Measurements from ENCODE around the gene EXOC4. TPM values are rescaled to one million over a fixed set of nuclear protein-coding genes. Genes with fewer than 3 reads are reported as not detected.

Gene EXOC4
- total RNA-seq, 1 experiment from 2014 or later = 75.8 TPM

DNA sequence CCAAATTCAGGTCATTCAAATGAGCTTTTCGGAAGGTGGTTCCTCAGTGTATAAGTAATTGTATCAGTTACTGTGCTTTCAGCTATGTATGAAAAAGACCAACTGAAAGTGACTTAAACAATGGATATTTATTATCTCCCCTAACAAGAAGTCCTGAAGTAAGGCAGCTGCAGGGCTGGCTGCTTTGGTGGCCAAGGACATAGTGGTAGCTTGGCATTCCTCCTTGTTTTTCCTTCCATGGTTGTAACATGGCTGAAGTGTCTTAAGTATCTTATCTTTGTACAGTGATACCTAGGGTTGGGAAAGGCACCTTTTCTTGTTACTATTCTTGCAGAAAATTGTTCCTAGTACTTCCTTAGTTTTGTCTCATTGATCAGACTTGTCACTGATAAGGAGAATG lies 21.4 kb downstream of the EXOC4 start:
- H3K23ac ChIP-seq (ENCODE audit: insufficient read length, low read depth, low read length) = no peak overlapping the region
- no peak overlapping the region for H2BK15ac ChIP-seq (ENCODE audit: low read depth, low read length)
- DNase-seq = no peak
- H4K20me1 ChIP-seq (ENCODE audit: control insufficient read depth, insufficient read depth, insufficient read length) = no peaks in the 10 kb centered on the region
- no peak overlapping the region for H3K27ac ChIP-seq (ENCODE audit: insufficient read length, low read depth, low read length)
- H3K79me1 ChIP-seq (ENCODE audit: insufficient read depth, low read depth, low read length, poor library complexity, severe bottlenecking) = no peaks in the 10 kb centered on the region
- peak overlapping the region in 1 of 3 experiments; percentile 61; a peak in 1 of 7 replicates for H3K27ac Mint-ChIP-seq
- H2BK12ac ChIP-seq (ENCODE audit: insufficient read length, low read depth, low read length) = no peak overlapping the region
- no peak overlapping the region for H3K14ac ChIP-seq (ENCODE audit: insufficient read depth, low read length)
- no peak overlapping the region for H4K91ac ChIP-seq (ENCODE audit: insufficient read length, low read depth, low read length)
- H3K4me1 ChIP-seq (ENCODE audit: insufficient read depth, low read length) = no peaks in the 10 kb centered on the region
- no peaks in the 10 kb centered on the region for H3K23me2 ChIP-seq (ENCODE audit: insufficient read length, low read depth, low read length, poor library complexity, severe bottlenecking)
- no CpG with 5 or more reads among the region's 1 CpG for WGBS (ENCODE audit: extremely low coverage, insufficient read length, low lambda C conversion rate)
- no peak overlapping the region for H4K8ac ChIP-seq (replicated peaks; ENCODE audit: insufficient read length, low read depth, low read length)
- H3K9ac ChIP-seq (ENCODE audit: extremely low read depth, insufficient read length, low read length) = no peak overlapping the region
- no peak overlapping the region for H2BK20ac ChIP-seq (ENCODE audit: low read depth, low read length, poor library complexity, severe bottlenecking)
- H2AK5ac ChIP-seq (ENCODE audit: insufficient read length, low read length) = no peak overlapping the region
- no peak overlapping the region for H3T11ph ChIP-seq (ENCODE audit: low read length)
- H3K4ac ChIP-seq (ENCODE audit: low read depth, low read length) = no peak overlapping the region
- no peaks in the 10 kb centered on the region for H3K27me3 ChIP-seq (ENCODE audit: insufficient read depth, low read length)
- H3K9me3 ChIP-seq (ENCODE audit: control insufficient read depth, low read depth, low read length) = no peaks in the 10 kb centered on the region
- H4K5ac ChIP-seq (ENCODE audit: insufficient read length, low read depth, low read length) = no peak overlapping the region
- TF ChIP-seq, protein P1, sequence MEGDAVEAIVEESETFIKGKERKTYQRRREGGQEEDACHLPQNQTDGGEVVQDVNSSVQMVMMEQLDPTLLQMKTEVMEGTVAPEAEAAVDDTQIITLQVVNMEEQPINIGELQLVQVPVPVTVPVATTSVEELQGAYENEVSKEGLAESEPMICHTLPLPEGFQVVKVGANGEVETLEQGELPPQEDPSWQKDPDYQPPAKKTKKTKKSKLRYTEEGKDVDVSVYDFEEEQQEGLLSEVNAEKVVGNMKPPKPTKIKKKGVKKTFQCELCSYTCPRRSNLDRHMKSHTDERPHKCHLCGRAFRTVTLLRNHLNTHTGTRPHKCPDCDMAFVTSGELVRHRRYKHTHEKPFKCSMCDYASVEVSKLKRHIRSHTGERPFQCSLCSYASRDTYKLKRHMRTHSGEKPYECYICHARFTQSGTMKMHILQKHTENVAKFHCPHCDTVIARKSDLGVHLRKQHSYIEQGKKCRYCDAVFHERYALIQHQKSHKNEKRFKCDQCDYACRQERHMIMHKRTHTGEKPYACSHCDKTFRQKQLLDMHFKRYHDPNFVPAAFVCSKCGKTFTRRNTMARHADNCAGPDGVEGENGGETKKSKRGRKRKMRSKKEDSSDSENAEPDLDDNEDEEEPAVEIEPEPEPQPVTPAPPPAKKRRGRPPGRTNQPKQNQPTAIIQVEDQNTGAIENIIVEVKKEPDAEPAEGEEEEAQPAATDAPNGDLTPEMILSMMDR (conservative IDR thresholded peaks at IDR 0.05) = no peak
- no peak overlapping the region for H2BK120ac ChIP-seq (ENCODE audit: low read depth, low read length, poor library complexity, severe bottlenecking)
- peaks cover 2 to 6% of the 10 kb centered on the region in 2 experiments; a peak in 3 of 4 replicates for H3K4me1 Mint-ChIP-seq
- H3K56ac ChIP-seq (ENCODE audit: insufficient read length, low read depth, low read length) = no peak overlapping the region
- H3K36me3 Mint-ChIP-seq (ENCODE audit: insufficient read depth in 1 of 3, low read depth in 3 of 3) = peaks cover 23 to 37% (median 33%) of the 10 kb centered on the region in 3 experiments
- H2AFZ ChIP-seq (ENCODE audit: low read length) = no peak overlapping the region
- no peak overlapping the region for H3K4me2 ChIP-seq (ENCODE audit: insufficient read depth, insufficient read length, low read length)
- H2BK5ac ChIP-seq (ENCODE audit: insufficient read length, low read length) = no peak overlapping the region
- no peaks in the 10 kb centered on the region for H3K9me3 Mint-ChIP-seq
- no peaks in the 10 kb centered on the region for H3K27me3 Mint-ChIP-seq (ENCODE audit: low read depth)
- no peak overlapping the region for H3K4me3 Mint-ChIP-seq
- H3K79me2 ChIP-seq (ENCODE audit: insufficient read depth, low read length) = 0 out of 2 replicates have a peak, but pooled peaks cover 4% of the 10 kb centered on the region
- no peak overlapping the region for H3K18ac ChIP-seq (ENCODE audit: insufficient read length, low read depth, low read length)
